Measurements from ENCODE around the gene SPNS2.

DNA sequence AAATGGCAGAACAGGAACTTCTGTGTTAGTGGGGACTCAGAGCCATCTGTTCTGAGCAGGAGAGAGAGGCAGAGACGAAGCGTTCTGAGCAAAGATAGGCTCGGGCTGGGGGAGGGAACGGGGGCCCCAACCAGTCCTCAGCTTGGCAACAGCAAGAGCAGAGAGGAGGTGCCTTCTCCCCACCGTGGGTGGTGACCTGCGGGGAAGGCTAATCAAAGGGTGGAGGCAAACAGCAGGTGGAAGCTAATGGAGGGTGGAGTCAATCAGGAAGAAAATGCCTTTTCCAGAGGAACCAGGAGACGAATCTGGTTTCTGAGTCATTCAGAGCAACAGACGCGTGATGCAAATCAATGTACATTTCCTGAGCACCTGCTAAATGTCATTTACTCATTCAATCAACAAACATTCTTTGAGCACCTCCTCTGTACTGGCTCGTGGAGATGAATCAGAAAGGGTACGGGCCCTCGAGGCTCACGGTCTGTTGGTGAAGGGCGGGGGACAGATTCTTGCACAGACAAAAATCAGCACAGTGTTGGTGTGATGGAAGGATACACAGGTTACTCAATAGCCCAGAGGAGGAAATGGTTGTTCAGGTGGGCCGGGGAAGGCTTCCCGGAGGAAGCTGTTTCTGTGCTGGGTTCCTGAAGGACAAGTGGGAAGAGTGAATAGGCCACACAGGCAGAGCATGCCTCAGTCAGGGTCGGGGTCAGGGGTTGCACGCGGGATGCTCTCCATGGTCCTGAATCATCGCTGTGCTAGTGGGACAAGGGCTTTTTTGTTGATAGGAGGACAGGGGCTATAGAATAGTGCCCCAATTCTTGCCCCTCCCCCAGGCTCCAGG is 5.7 kb upstream of the SPNS2 start:
- TF ChIP-seq, protein P1, sequence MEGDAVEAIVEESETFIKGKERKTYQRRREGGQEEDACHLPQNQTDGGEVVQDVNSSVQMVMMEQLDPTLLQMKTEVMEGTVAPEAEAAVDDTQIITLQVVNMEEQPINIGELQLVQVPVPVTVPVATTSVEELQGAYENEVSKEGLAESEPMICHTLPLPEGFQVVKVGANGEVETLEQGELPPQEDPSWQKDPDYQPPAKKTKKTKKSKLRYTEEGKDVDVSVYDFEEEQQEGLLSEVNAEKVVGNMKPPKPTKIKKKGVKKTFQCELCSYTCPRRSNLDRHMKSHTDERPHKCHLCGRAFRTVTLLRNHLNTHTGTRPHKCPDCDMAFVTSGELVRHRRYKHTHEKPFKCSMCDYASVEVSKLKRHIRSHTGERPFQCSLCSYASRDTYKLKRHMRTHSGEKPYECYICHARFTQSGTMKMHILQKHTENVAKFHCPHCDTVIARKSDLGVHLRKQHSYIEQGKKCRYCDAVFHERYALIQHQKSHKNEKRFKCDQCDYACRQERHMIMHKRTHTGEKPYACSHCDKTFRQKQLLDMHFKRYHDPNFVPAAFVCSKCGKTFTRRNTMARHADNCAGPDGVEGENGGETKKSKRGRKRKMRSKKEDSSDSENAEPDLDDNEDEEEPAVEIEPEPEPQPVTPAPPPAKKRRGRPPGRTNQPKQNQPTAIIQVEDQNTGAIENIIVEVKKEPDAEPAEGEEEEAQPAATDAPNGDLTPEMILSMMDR (IDR thresholded peaks at IDR 0.05), result no peak
- TF ChIP-seq EP300 (IDR thresholded peaks at IDR 0.05; ENCODE audit: low read depth), result no peak
